Endothelial cell of umbilical vein (primary cell): ENCODE data around the gene KIF26B.

Experiments
- CTCF ChIP-seq, 2 donors: IDR thresholded peaks; 1 replicate in 1 of 2; 2 replicates in 1 of 2; pipeline ENCODE4 v1.5.1; 2011; ENCODE audit warnings: low read length in 2 of 2, mild to moderate bottlenecking in 2 of 2, moderate library complexity in 2 of 2, control low read depth in 1 of 2, inconsistent platforms in 1 of 2, low read depth in 1 of 2; ENCODE audit not compliant: insufficient read depth in 1 of 2; ENCODE audit errors: extremely low read depth in 1 of 2
- EZH2 ChIP-seq: IDR thresholded peaks from 2 replicates; pipeline ENCODE4 v1.6.1; 2012; ENCODE audit warnings: borderline replicate concordance, low read depth, mild to moderate bottlenecking, moderate library complexity, low read length, inconsistent platforms; ENCODE audit not compliant: severe bottlenecking
- GATA2 ChIP-seq: IDR thresholded peaks from 2 replicates; pipeline ENCODE4 v1.7.0; 2011; ENCODE audit warnings: low read depth, mild to moderate bottlenecking, moderate library complexity, mixed read lengths, low read length; ENCODE audit not compliant: insufficient read length, insufficient read depth
- JUN ChIP-seq: IDR thresholded peaks from 2 replicates; pipeline ENCODE4 v1.6.1; 2011; ENCODE audit warnings: borderline replicate concordance, low read depth; ENCODE audit not compliant: insufficient read length, insufficient read depth
- MYC ChIP-seq: IDR thresholded peaks from one replicate; pipeline ENCODE4 v1.6.1; 2011; ENCODE audit warnings: mild to moderate bottlenecking, low read depth, low read length
- POLR2A ChIP-seq: IDR thresholded peaks from 2 replicates; pipeline ENCODE4 v1.6.1; 2012; ENCODE audit warnings: low read depth, mild to moderate bottlenecking, control low read depth, low read length
- POLR2AphosphoS5 ChIP-seq: IDR thresholded peaks from 2 replicates; pipeline ENCODE4 v1.6.1; 2012; ENCODE audit warnings: low read depth, mild to moderate bottlenecking, control low read depth, low read length, moderate library complexity; ENCODE audit not compliant: insufficient read depth
- TF ChIP-seq, protein P1 (sequence below): IDR thresholded peaks from 2 replicates; pipeline ENCODE4 v1.6.1; 2011; ENCODE audit not compliant: insufficient read depth, insufficient read length

DNA sequence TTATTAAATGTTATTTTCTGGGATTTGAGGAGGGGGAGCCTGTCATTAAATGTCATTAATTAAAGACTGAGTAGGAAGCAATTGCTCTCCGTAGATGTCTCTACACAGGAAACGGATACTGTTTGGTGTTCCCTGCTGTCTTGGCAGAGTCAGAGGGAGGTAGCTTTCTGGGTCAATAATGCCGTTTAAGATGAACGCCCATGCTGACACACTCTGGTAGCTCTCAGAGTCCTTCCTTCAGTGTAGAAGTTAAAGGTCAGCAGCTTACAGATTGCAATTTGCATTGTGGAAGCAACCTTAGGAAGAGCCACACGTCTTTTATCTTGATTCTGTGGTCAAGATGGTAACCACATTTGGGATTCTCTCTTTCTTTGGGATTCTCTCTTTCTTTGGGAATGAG lies 257.5 kb downstream of the KIF26B start:
- TF ChIP-seq POLR2A = no peak
- no peak for TF ChIP-seq CTCF (IDR thresholded peaks at IDR 0.05; ENCODE audit: extremely low read depth in 1 of 2, insufficient read depth in 1 of 2, low read depth in 1 of 2, low read length in 2 of 2)
- no peak for TF ChIP-seq POLR2AphosphoS5
- no peak for TF ChIP-seq EZH2
- no peak for TF ChIP-seq MYC
- TF ChIP-seq JUN = no peak
- TF ChIP-seq, protein P1, sequence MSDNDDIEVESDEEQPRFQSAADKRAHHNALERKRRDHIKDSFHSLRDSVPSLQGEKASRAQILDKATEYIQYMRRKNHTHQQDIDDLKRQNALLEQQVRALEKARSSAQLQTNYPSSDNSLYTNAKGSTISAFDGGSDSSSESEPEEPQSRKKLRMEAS = no peak
- TF ChIP-seq GATA2 = no peak
